MG63 (cell line): Measurements from ENCODE around the gene SMAD1. TPM values are rescaled to one million over a fixed set of nuclear protein-coding genes. Genes with fewer than 3 reads are reported as not detected.
"Not testable (repeated sequence)": the region's sequence is repeated elsewhere in the genome, so short reads cannot be mapped to it uniquely, and the experiment has no call there.

Experiments used
- DNase-seq: peaks from one replicate; pipeline ENCODE4 v3.0.0-alpha.2; 2020
- H3K27me3 ChIP-seq: fragments of 250-450 bp; sonication (Bioruptor Pico); 2 replicates; pipeline ENCODE4 v1.5.1; 2020; ENCODE audit warnings: mild to moderate bottlenecking, moderate library complexity
- H3K36me3 ChIP-seq: fragments of 250-450 bp; sonication (Bioruptor Pico); 2 replicates; pipeline ENCODE4 v1.5.1; 2020; ENCODE audit warnings: mild to moderate bottlenecking, moderate library complexity
- H3K4me3 ChIP-seq: fragments of 250-450 bp; sonication (Bioruptor Pico); 2 replicates; pipeline ENCODE4 v1.5.1; 2020; ENCODE audit warnings: mild to moderate bottlenecking, moderate library complexity
- H3K9me3 ChIP-seq: fragments of 250-450 bp; sonication (Bioruptor Pico); 2 replicates; pipeline ENCODE4 v1.5.1; 2020; ENCODE audit warnings: mild to moderate bottlenecking, moderate library complexity
- total RNA-seq: library from RNA; depleted of rRNA; stranded (reverse); fragments of >200 nt; shearing (Covaris generic); gene quantifications from 2 replicates; pipeline ENCODE4 v1.2.3, GENCODE V29; 2014; ENCODE audit warnings: low replicate concordance

SMAD1 gene
- total RNA-seq, 1 experiment from 2014 or later = 11.4 TPM

DNA sequence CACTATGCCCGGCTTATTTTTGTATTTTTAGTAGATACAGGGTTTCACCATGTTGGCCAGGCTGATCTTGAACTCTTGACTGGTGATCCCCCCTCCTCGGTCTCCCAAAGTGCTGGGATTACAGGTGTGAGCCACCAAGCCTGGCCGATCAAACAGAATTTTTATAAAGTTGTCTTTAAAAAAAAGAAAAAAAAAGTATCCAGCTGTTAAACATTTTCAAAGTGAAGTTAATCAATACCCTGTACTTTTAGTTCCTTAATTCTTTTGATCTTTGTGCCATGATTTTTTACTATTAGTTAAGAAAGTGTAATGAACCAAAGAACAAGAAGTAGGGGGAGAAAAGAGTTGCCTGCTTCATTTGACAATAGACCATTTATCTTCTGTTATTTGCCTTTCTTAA, 24.3 kb downstream of the SMAD1 start:
- H3K9me3 ChIP-seq = 0 out of 2 replicates have a peak, but pooled peaks cover 4% of the 10 kb centered on the region
- no peaks in the 10 kb centered on the region for H3K36me3 ChIP-seq
- DNase-seq = no peak
- H3K27me3 ChIP-seq = no peaks in the 10 kb centered on the region
- H3K4me3 ChIP-seq = no peak overlapping the region

DNA sequence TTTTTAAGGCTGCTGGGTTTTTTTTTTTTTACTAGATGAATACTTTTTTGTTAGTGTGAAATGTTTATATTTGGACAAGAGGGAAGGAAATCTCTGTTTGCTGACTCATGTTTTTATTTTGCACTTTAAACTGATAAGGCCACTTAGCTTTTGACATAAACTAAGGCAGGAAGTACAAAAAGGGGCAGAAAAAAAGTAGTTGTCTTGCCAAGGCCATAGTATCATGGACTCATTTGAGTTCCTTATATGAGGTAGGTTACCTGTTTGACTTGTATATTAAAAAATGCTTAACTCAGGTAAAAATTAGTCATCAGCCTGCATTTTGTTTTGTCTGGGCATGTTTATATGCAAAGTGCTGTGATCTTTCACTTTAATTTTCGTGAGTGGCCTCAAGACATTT, 26.0 kb downstream of the SMAD1 start:
- Histone ChIP-seq H3K36me3 (no peaks in the 10 kb centered on the region; the same call in 1 of the 2 replicates), H3K27me3 (no peaks in the 10 kb centered on the region), H3K9me3 (peaks cover 16% of the 10 kb centered on the region), H3K4me3 (no peak overlapping the region)
- DNase-seq = no peak

DNA sequence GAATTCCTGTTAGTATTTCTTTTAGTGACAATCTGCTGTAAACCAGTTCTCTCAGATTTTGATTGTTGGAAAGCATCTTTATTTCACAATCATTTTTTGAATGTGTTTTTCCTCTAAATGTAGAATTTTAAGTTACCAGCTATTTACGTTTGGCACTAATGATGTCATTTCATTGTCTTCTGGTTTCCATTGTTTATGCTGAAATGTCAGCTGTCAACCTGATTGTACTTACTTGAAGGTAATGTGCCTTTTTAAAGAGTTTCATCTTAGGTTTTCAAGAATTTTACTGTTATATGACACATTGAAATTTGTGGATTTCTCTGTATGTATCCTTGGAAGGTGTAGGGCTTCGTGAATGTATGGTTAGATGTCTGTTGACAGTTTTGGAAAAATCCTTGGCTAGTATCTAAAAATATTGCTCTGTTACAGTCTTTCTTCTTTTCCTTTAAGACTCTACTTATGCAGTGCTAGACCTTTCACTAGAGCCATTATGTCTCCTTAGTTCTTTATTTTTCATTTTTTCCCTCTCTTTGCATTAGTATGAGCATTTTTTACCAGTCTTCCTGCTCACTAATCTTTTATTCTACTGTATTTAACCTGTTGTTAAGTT, 30.4 kb downstream of the SMAD1 start:
- Histone ChIP-seq H3K4me3 (no peak overlapping the region), H3K36me3 (no peaks in the 10 kb centered on the region; the same call in 1 of the 2 replicates), H3K27me3 (no peaks in the 10 kb centered on the region), H3K9me3 (peaks cover 20% of the 10 kb centered on the region)
- no peak for DNase-seq

DNA sequence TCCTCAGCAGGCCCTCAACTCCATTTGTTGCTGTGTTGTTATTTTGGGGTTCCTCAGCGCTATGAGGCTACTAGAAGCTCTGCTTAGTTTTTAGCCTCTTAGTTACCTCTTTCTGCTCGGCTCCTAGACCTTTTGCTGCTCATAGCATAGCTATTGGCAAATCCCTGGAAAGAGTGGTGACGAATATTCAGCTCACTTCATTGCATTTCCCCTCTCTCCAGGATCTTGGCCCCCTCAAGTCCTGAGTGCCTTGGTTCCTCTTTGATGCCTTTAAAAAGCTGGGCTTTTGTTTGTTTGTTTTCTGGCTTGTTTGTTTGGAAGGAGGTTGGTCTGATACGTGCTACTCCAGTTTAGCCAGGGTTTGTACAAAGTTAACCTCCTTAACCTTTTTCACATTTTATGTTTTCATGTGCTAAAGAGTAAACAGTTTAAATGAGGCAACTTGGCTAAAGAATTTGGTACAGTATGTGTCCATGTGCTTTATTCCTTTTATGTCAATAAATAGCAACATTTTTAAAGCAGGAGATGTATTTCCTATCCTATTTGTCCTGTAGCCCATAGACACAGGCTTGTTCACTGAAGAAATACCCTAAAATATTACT, 31.5 kb downstream of the SMAD1 start:
- no peaks in the 10 kb centered on the region for H3K27me3 ChIP-seq
- no peak for DNase-seq
- no peaks in the 10 kb centered on the region; the same call in 1 of the 2 replicates for H3K36me3 ChIP-seq
- no peak overlapping the region for H3K4me3 ChIP-seq
- H3K9me3 ChIP-seq = peaks cover 20% of the 10 kb centered on the region

DNA sequence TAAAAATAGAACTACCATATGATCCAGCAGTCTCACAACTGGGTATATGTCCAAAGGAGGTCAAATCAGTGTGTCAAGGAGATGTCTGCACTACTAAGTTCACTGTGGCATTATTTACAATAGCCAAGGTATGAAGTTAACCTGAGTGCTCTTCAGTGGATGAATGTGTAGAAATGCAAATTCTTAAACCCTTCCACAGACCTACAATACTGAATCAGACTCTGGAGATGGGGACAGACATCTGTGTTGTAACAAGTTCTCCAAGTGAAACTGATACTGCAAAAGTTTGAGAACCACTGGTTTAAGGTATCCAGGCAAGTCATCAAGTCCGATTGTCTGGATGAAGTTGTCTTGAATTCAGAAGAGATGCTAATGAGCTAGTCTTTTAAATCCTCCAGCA, 38.5 kb downstream of the SMAD1 start:
- Histone ChIP-seq H3K9me3 (no peaks in the 10 kb centered on the region), H3K4me3 (no peak overlapping the region), H3K36me3 (no peaks in the 10 kb centered on the region), H3K27me3 (no peaks in the 10 kb centered on the region)
- no peak for DNase-seq

DNA sequence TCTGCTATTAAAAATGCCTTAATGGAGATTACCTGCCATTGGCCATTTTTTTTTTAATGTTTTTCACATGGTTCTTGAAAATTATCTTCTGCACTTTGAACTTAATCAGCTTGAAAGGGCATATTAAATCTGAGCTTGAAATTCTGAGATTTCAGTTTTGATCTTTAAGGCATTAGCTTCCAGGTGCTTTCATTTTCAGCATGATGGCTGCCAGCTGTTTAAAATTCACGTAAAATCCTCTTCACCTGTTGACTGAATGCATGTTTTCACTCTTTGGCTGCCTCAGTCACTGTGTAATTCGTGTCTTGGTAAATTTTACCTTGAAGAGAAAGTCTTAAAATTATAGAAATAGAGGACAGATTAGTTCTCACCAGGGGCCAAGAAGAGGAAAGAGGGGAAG, 39.6 kb downstream of the SMAD1 start:
- Histone ChIP-seq H3K36me3 (no peaks in the 10 kb centered on the region), H3K9me3 (no peaks in the 10 kb centered on the region), H3K27me3 (no peaks in the 10 kb centered on the region), H3K4me3 (no peak overlapping the region)
- DNase-seq = no peak

DNA sequence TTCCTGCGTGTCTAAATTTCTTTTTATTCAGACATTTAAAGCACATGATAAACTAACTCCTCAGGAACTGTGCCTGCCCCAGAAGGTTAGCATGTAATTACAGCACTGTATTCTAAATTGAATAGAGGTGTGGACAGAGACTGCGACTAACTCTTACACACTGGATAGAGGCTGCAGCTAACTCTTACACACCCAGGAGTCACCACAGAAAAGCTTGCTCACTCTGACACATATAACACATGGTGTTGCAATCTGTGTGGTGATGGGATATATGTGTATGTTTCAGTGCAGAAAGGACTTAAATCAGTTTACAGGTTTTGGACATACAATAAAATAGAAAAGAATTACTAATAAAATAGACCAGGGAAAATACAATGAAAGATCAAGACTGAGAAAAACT, 41.5 kb downstream of the SMAD1 start:
- Histone ChIP-seq H3K4me3 (no peak overlapping the region), H3K27me3 (no peaks in the 10 kb centered on the region), H3K9me3 (no peaks in the 10 kb centered on the region), H3K36me3 (no peaks in the 10 kb centered on the region)
- DNase-seq = no peak

DNA sequence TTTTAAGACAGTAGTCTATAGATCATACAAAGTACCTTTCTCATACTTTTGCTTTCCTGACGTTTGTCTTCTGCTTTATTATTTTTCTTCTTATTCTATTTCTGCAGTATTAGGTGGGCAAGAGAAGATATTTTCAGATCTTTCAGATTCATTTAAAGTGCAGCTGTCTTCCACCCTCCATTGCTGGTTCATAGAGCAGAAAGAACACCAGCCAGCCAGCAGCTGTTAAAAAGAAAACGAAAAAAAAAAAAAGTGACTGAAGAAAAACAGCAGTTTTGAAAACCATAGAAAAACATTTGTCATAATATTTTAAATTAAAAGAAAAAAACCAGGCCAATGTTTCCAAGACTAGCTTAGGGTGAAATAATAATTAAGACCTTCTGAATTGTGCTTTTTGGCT, 42.9 kb downstream of the SMAD1 start:
- Histone ChIP-seq H3K4me3 (no peak overlapping the region), H3K27me3 (no peaks in the 10 kb centered on the region), H3K9me3 (no peaks in the 10 kb centered on the region), H3K36me3 (no peaks in the 10 kb centered on the region)
- no peak for DNase-seq

DNA sequence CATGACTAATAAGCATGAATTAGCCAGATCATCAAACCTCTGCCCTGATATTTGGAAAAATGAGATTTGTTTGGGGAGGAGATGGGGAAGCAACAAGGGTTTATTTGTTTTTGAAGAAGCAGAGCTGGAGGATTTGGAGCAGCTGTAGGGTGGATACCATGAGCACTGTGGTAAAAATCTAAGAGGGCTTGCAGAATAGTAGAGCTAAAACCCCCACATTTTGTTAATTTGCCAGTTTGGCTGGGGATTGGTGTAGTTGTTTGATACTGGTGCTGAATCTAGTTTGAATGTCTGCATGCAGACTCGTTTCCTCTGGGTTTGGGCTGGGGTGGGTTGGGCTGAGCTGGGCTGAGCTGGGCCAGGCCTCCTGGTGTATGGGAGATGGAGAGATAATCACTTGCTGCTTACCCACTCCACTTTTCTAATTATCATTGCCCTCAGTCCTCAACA, 43.7 kb downstream of the SMAD1 start:
- DNase-seq = no peak
- Histone ChIP-seq H3K36me3 (no peaks in the 10 kb centered on the region), H3K27me3 (no peaks in the 10 kb centered on the region), H3K9me3 (no peaks in the 10 kb centered on the region), H3K4me3 (no peak overlapping the region)

DNA sequence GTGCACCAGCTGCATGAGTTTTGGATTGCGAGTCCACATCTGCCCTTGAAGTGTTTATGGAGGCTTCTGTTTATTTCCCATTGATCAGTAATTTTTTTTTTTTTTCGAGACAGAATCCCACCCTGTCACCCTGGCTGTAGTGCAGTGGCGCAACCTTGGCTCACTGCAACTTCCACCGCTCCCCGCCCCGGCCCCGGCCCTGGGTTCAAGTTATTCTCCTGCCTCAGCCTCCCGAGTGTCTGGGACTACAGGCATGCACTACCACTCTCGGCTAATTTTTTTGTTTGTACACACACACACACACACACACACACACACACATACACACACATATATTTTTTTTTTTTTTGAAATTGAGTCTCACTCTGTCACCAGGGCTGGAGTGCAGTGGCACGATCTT, 46.1 kb downstream of the SMAD1 start:
- Histone ChIP-seq H3K9me3 (no peaks in the 10 kb centered on the region), H3K4me3 (no peak overlapping the region), H3K27me3 (no peaks in the 10 kb centered on the region), H3K36me3 (no peaks in the 10 kb centered on the region)
- DNase-seq = no peak

DNA sequence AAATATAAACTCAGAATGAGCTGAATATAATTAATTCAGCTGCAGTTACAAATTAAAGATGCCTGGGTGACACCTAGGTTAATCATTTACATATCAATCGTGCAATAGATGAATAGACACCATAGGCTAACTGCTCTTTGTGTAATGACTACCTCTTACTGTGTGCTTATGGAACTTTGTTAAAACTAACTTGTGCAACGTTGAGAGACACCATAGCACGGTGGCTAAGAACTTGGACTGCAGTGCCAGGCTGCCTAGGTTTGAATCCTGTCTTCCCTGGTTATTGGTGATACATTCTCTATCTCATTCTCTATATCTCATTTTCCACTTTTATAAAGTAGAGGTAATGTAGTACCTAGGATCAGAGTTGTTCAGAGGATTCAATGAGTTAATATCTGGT, 46.9 kb downstream of the SMAD1 start:
- Histone ChIP-seq H3K27me3 (no peaks in the 10 kb centered on the region), H3K9me3 (no peaks in the 10 kb centered on the region), H3K36me3 (no peaks in the 10 kb centered on the region), H3K4me3 (no peak overlapping the region)
- no peak for DNase-seq

DNA sequence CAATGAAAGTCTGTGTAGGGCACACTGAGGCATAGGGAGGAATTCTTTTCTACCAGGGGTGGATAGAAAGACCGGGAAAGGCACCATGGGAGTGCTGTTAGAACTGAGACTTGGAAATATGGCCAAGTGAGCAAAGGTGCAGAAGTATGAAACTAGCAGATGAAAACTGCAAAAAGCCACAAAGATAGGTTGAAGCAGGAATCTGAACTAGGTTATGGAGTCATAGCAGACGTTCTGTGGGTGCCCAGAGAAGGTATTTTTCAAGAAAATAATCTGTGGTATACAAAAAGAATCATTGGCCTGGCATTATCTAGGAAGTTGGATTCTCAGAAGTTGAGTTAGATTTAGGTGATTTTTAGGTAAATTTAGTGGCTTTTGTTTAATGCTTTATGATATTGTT, 48.5 kb downstream of the SMAD1 start:
- Histone ChIP-seq H3K4me3 (no peak overlapping the region), H3K36me3 (no peaks in the 10 kb centered on the region), H3K27me3 (no peaks in the 10 kb centered on the region), H3K9me3 (no peaks in the 10 kb centered on the region)
- DNase-seq = no peak

DNA sequence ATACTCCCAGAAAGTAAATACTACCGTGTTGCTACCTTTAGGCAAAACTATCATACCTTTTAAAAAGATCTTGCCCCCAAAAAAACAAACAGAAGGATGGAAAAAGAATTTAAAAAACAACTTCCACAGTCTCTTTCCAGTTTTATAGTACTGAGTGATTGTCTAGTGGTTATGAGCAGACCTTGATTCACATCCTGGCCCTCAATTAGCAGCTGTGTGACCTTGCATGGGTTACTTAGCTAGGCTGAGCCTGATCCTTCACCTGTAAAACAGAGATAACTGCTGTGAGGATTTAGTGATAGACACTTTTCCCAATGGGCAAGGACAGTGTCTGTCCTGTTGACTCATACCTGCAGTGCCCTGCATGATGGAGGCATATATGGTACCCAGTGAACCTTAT, 49.0 kb downstream of the SMAD1 start:
- Histone ChIP-seq H3K27me3 (no peaks in the 10 kb centered on the region), H3K4me3 (no peak overlapping the region), H3K36me3 (no peaks in the 10 kb centered on the region), H3K9me3 (no peaks in the 10 kb centered on the region)
- DNase-seq = no peak

DNA sequence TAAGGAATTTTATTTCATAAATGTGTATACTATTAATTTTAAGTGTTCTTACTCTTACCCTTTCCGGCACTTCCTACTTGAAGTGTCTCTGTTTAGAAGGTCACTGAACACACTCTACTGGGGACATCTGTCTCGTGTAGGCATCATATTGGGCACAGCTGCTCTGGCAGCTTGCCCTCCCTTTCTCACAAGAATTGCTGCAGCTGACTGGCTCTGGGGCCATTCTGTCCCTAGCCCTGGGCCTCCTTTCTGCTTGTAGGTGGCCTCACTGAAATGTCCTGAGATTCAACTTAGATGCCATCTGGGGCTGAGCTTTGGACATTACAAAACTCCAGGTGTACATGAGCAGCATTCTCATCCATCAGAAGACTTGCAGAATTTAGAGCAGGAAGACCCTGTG, 49.6 kb downstream of the SMAD1 start:
- Histone ChIP-seq H3K4me3 (no peak overlapping the region), H3K36me3 (no peaks in the 10 kb centered on the region), H3K27me3 (no peaks in the 10 kb centered on the region), H3K9me3 (no peaks in the 10 kb centered on the region)
- DNase-seq = no peak

DNA sequence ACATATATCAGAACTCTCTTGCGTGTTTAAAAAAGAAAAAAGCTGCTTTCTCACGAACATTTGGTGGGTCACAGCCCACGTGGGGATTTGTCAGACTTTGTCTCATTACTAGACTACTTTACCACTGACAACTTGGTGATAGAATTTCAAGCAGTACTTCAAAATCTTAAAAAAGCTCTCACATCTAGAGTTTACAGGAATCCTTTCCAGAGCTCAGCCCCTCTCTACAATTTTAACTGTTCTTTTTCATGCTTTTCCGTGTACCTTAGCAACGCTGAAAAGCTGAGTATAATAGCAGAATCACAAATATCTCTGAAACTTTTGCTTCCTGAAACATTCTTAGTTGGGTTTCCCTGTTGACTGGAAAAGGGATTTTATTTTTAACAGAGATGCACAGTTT, 50.2 kb downstream of the SMAD1 start:
- no peaks in the 10 kb centered on the region for H3K27me3 ChIP-seq
- no peak for DNase-seq
- H3K9me3 ChIP-seq = no peaks in the 10 kb centered on the region
- H3K4me3 ChIP-seq = no peak overlapping the region
- no peaks in the 10 kb centered on the region for H3K36me3 ChIP-seq

DNA sequence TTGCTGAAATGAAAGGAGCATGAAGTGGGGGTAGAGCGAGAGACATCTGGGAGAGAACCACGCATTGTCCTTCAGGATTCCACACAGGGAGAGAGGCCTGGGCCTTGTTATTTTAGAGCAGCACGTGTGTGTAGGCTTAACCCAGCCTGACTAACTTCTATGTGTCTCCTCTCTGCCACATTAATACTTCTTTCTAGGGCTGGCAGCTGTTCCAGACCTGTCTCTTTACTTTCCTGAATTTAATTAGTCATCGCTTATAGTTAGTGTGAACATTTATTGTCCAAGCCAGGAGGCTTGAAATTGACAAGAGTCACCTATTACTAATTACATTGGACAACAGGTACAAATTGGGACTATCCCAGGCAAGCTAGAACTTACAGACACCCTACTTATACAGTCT, 51.3 kb downstream of the SMAD1 start:
- no peak overlapping the region for H3K4me3 ChIP-seq
- H3K36me3 ChIP-seq = no peaks in the 10 kb centered on the region
- DNase-seq = no peak
- H3K27me3 ChIP-seq = no peaks in the 10 kb centered on the region
- H3K9me3 ChIP-seq = no peaks in the 10 kb centered on the region

DNA sequence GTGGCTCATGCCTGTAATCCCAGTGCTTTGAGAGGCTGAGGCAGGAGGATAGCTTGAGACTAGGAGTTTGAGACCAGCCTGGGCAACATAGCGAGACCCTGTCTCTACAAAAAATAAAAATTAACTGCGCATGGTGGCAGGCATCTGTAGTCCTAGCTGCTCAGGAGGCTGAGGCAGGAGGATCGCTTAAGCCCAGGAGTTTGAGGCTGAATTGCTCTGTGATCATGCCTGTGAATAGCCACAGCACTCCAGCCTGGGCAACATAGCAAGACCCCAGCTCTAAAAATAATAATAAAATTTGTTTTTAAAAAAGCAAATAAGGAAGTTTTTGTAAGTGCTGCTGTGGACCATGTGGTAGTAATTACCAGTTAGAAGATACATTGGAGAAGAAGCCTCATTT, 51.8 kb downstream of the SMAD1 start:
- not testable (repeated sequence) for DNase-seq, H3K36me3 ChIP-seq

DNA sequence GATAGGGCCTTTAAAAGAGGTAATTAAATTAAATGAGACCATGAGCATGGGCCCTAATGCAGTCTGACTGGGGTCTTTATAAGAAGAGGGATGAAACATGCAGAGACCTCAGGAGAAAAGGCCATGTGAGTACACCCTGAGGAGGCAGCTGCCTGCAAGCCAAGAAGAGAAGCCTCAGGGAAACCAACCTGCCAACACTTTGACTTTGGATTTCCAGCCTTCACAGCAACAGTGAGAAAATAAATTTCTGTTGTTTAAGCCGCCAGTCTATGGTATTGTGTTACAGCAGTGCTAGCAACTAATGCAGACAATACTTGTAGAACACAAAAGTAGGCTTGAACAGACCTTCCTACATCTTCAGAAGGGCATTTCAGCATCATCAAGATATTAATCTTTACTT, 52.3 kb downstream of the SMAD1 start:
- no peak for DNase-seq
- H3K9me3 ChIP-seq = no peaks in the 10 kb centered on the region
- no peak overlapping the region for H3K4me3 ChIP-seq
- no peaks in the 10 kb centered on the region for H3K36me3 ChIP-seq
- no peaks in the 10 kb centered on the region for H3K27me3 ChIP-seq

More for the DNA sequence above, 51.8 kb downstream of the SMAD1 start:
- H3K27me3 ChIP-seq, H3K9me3 ChIP-seq, H3K4me3 ChIP-seq: not testable (repeated sequence)
